GM12878 (cell line): ENCODE data around the gene PTGS1. TPM values are rescaled to one million over a fixed set of nuclear protein-coding genes. Genes with fewer than 3 reads are reported as not detected.

Experiments
- ATAC-seq: fragments of 200-7000 bp; cut with Tn5 transposase; 3 replicates; pipeline ENCODE4 v1.9.1; 2020; ENCODE audit warnings: mild to moderate bottlenecking, moderate library complexity
- BruUV-seq: library from RNA; stranded (reverse); fragments of 400-500 nt; replicated peaks from 2 replicates; lab custom pipeline; 2021; lab: Mats Ljungman, UMichigan
- CTCF ChIA-PET: fragments of 300-600 bp; sonication (Branson Sonifier 250); formaldehyde crosslinking; extraction: SDS; loops from one replicate; lab custom pipeline; 2021; ENCODE audit warnings: inconsistent platforms; lab: Yijun Ruan, JAX
- POLR2A ChIA-PET: fragments of 350-600 bp; formaldehyde crosslinking; extraction: SDS; loops from one replicate; lab custom pipeline; 2021; ENCODE audit warnings: inconsistent platforms; lab: Charles Lee
- RAD21 ChIA-PET: fragments of 300-600 bp; sonication (Branson Sonifier 250); formaldehyde crosslinking; loops from one replicate; lab custom pipeline; 2023; ENCODE audit warnings: antibody characterized with exemption; ENCODE audit not compliant: unreplicated experiment; lab: Charles Lee
- SMC1A ChIA-PET: fragments of 300-600 bp; sonication (Branson Sonifier 250); formaldehyde crosslinking; loops from one replicate; lab custom pipeline; 2023; ENCODE audit not compliant: unreplicated experiment, uncharacterized antibody; lab: Charles Lee
- DNase-seq: peaks from one replicate; pipeline ENCODE4 v3.0.0-alpha.2; 2011; ENCODE audit warnings: low read depth, low spot score
- FAIRE-seq: peaks from 3 replicates; lab custom pipeline; 2011; peaks lifted over from hg19 to GRCh38; lab: Jason Lieb, UNC
- H2AFZ ChIP-seq: 2 replicates; pipeline ENCODE4 v1.6.0; 2011; ENCODE audit warnings: low read depth, low read length, control low read depth; ENCODE audit not compliant: control insufficient read depth
- H3K27ac ChIP-seq: 2 replicates; pipeline ENCODE4 v1.5.1; 2011; ENCODE audit warnings: control low read depth; ENCODE audit not compliant: control insufficient read depth, insufficient read depth
- H3K27me3 ChIP-seq, 2 experiments: replicated peaks in 1 of 2; 2 replicates each; pipeline versions ENCODE4 v1.6.0 to v1.6.1; 2011; ENCODE audit warnings: low read length in 1 of 2; ENCODE audit not compliant: control insufficient read depth in 2 of 2, insufficient read depth in 2 of 2
- H3K36me3 ChIP-seq, 2 experiments: 2 replicates each; pipeline ENCODE4 v1.5.1; 2011; ENCODE audit warnings: low read length in 1 of 2; ENCODE audit not compliant: control insufficient read depth in 2 of 2, insufficient read depth in 2 of 2
- H3K4me1 ChIP-seq: 2 replicates; pipeline ENCODE4 v1.6.1; 2011; ENCODE audit warnings: mild to moderate bottlenecking, low read length, moderate library complexity, mixed read lengths; ENCODE audit not compliant: control insufficient read depth, insufficient read depth
- H3K4me2 ChIP-seq: 2 replicates; pipeline ENCODE4 v1.6.0; 2011; ENCODE audit warnings: control low read depth; ENCODE audit not compliant: control insufficient read depth, insufficient read depth
- H3K4me3 ChIP-seq: fragments of 200-600 bp; sonication (generic); 2 replicates; pipeline ENCODE4 v1.5.1; 2016
- H3K79me2 ChIP-seq: 2 replicates; pipeline ENCODE4 v1.6.0; 2011; ENCODE audit warnings: low read length; ENCODE audit not compliant: control insufficient read depth, insufficient read depth
- H3K9ac ChIP-seq: 2 replicates; pipeline ENCODE4 v1.8.0; 2011; ENCODE audit warnings: low read length, control low read depth, mixed read lengths; ENCODE audit not compliant: control insufficient read depth, insufficient read depth
- H3K9me3 ChIP-seq: replicated peaks from 3 replicates; pipeline ENCODE4 v1.5.1; 2011; ENCODE audit warnings: mild to moderate bottlenecking, low read length; ENCODE audit not compliant: control insufficient read depth, insufficient read depth
- H4K20me1 ChIP-seq: 2 replicates; pipeline ENCODE4 v1.6.0; 2011; ENCODE audit not compliant: control insufficient read depth, insufficient read depth
- CHD1 ChIP-seq: IDR thresholded peaks from 2 replicates; pipeline ENCODE4 v1.6.1; 2012; ENCODE audit warnings: low read depth, low read length, improper control_type of control experiment
- EZH2 ChIP-seq: IDR thresholded peaks from 2 replicates; pipeline ENCODE4 v1.6.1; 2012; ENCODE audit warnings: low read depth, mild to moderate bottlenecking, control low read depth, inconsistent platforms, low read length, borderline replicate concordance; ENCODE audit not compliant: control insufficient read depth
- IRF4 ChIP-seq: IDR thresholded peaks from 2 replicates; pipeline ENCODE4 v1.6.1; 2011; ENCODE audit warnings: low read depth, low read length
- JUNB ChIP-seq: IDR thresholded peaks from 2 replicates; pipeline ENCODE4 v1.6.1; 2016; ENCODE audit warnings: antibody characterized with exemption, mild to moderate bottlenecking
- NFXL1 ChIP-seq: fragments of 450-650 bp; IDR thresholded peaks from 2 replicates; pipeline ENCODE4 v1.6.1; 2017; ENCODE audit warnings: antibody characterized with exemption, mild to moderate bottlenecking, borderline replicate concordance
- NR2C1 ChIP-seq: fragments of 450-650 bp; IDR thresholded peaks from 2 replicates; pipeline ENCODE4 v1.6.1; 2017; ENCODE audit warnings: antibody characterized with exemption, mild to moderate bottlenecking, moderate library complexity
- SMAD5 ChIP-seq: IDR thresholded peaks from 2 replicates; pipeline ENCODE4 v1.6.1; 2016; ENCODE audit warnings: antibody characterized with exemption, low read depth
- STAT1 ChIP-seq: fragments of 450-650 bp; conservative IDR thresholded peaks from 2 replicates; pipeline ENCODE4 v1.6.1; 2014; ENCODE audit warnings: antibody characterized with exemption, mild to moderate bottlenecking
- ZNF384 ChIP-seq: IDR thresholded peaks from 2 replicates; pipeline ENCODE4 v1.6.1; 2012; ENCODE audit warnings: low read depth, mild to moderate bottlenecking, low read length, improper control_type of control experiment, borderline replicate concordance
- WGBS: methylation state at CpG from one replicate; pipeline ENCODE4 v1.1.6; 2016; ENCODE audit warnings: low lambda C conversion rate; ENCODE audit not compliant: insufficient replicate concordance, insufficient coverage; ENCODE audit errors: missing lambda C conversion rate; 5-methylcytosine and 5-hydroxymethylcytosine counted together
- in situ Hi-C: fragments of 300-500 bp; cut with MboI; formaldehyde crosslinking; loops from 9 replicates; pipeline ENCODE4 v1.14.3; 2018; ENCODE audit warnings: mixed read lengths
- intact Hi-C: fragments of 100-400 bp; cut with micrococcal nuclease; formaldehyde crosslinking; loops from one replicate; pipeline ENCODE4 v1.14.2; 2022; ENCODE audit not compliant: unreplicated experiment
- polyA plus RNA-seq, 11 experiments: library from polyadenylated mRNA; depleted of rRNA in 4 of 11; unstranded in 6 of 11; stranded (reverse) in 5 of 11; fragments of >200 nt; fragmentation: Nextera tagmentation in 4 of 11; fragmentation: Illumina TruSeq in 1 of 11; extraction: Ambion mirVana in 4 of 11; extraction: Trizol in 1 of 11; gene quantifications; 1 replicate in 1 of 11; 2 replicates in 10 of 11; pipeline versions ENCODE4 v1.2.1 to v1.2.3, GENCODE V29; 2011 to 2016; ENCODE audit warnings: inconsistent platforms in 2 of 11, missing spikeins in 2 of 11, low read depth in 1 of 11
- total RNA-seq, 4 experiments: library from RNA; depleted of rRNA in 3 of 4; stranded (reverse); fragments of >200 nt in 3 of 4; fragmentation: Illumina TruSeq in 1 of 4; extraction: Trizol in 1 of 4; gene quantifications; 2 replicates each; pipeline versions ENCODE4 v1.2.1 to v1.2.3, GENCODE V29; 2013 to 2021
- TF ChIP-seq, protein P1 (sequence below): fragments of 450-650 bp; IDR thresholded peaks from 2 replicates; pipeline ENCODE4 v1.6.1; 2017; ENCODE audit warnings: antibody characterized with exemption, mild to moderate bottlenecking, moderate library complexity
- TF ChIP-seq, protein P2 (sequence below): fragments of 150-350 bp; IDR thresholded peaks from 2 replicates; pipeline ENCODE4 v1.6.1; 2016; ENCODE audit warnings: low read depth, low read length
- TF ChIP-seq, protein P3 (sequence below): fragments of 450-650 bp; IDR thresholded peaks from 2 replicates; pipeline ENCODE4 v1.6.1; 2014; ENCODE audit warnings: mild to moderate bottlenecking
- TF ChIP-seq, protein P4 (sequence below): fragments of 150-350 bp; IDR thresholded peaks from 2 replicates; pipeline ENCODE4 v1.6.1; 2014; ENCODE audit warnings: mild to moderate bottlenecking, low read depth, low read length

PTGS1 gene
- total and polyA plus RNA-seq, 10 of the 15 experiments (the other 5 are each of a cell fraction or from before 2014, with no cell fraction given), result 0.16 to 2.8 (median 0.96) TPM

DNA sequence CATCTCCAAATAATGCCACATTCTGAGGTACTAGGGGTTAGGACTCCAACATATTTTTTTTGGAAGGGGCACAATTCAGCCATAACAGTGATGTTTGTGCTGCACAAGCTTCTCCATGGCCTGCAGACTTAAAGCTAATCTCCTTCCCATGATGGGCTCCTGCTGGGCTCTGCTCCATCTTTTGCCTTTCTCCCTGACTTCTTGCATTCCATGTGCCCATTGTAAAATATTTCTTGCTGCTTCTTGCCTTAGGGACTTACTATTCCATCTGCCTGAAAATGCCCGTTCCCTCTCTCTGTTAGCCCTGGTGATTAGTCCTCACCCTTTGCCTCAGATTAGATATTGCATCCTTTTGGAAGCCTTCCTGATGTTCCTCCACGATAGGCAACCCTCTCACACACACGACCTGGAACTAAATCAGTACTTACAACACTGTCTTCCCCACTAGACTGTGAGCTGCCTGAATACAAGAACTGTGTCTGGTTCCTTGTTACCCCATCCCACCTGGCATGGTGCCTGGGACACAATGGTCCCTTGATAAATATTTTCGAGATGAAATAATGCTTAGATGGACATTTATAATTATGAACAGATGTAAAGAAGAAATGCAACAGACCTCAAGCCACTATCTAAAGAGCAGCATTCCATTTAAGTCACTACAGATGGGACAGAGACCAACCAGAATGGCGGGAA lies 73.4 kb downstream of the PTGS1 start:
- intact Hi-C loops, result no loop called here
- Histone ChIP-seq H3K36me3 (no peaks in the 10 kb centered on the region), H3K4me1 (no peaks in the 10 kb centered on the region), H2AFZ (no peak overlapping the region), H3K27ac (no peak overlapping the region), H3K79me2 (no peaks in the 10 kb centered on the region), H3K4me2 (no peak overlapping the region), H4K20me1 (no peaks in the 10 kb centered on the region), H3K27me3 (peaks cover 0 to 2% of the 10 kb centered on the region in 2 experiments; a peak in 2 of 4 replicates), H3K9me3 (no peaks in the 10 kb centered on the region), H3K4me3 (no peak overlapping the region), H3K9ac (no peak overlapping the region)
- no TSS peak for BruUV-seq
- in situ Hi-C loops, result no loop called here
- CTCF ChIA-PET, result interaction anchor here (0.6 to 0.7 kb wide), 2 partner anchors 11 to 1176 kb away, joined by 3 read pairs; partner anchors contain the start of gene GSN
- no peak for DNase-seq
- POLR2A ChIA-PET, result no interaction called here
- SMC1A ChIA-PET, result interaction anchor here (0.6 kb wide), 1 partner anchor 285 kb away, joined by 3 read pairs; no protein-coding TSS in a partner anchor
- RAD21 ChIA-PET, result no interaction called here
- WGBS, result 3% methylated on average over 5 of the region's 5 CpGs
- TF ChIP-seq EZH2 (no peak), NR2C1 (no peak), CHD1 (no peak), SMAD5 (no peak), NFXL1 (no peak), ZNF384 (no peak), JUNB (no peak), STAT1 (no peak), IRF4 (no peak)
- TF ChIP-seq, protein P1, sequence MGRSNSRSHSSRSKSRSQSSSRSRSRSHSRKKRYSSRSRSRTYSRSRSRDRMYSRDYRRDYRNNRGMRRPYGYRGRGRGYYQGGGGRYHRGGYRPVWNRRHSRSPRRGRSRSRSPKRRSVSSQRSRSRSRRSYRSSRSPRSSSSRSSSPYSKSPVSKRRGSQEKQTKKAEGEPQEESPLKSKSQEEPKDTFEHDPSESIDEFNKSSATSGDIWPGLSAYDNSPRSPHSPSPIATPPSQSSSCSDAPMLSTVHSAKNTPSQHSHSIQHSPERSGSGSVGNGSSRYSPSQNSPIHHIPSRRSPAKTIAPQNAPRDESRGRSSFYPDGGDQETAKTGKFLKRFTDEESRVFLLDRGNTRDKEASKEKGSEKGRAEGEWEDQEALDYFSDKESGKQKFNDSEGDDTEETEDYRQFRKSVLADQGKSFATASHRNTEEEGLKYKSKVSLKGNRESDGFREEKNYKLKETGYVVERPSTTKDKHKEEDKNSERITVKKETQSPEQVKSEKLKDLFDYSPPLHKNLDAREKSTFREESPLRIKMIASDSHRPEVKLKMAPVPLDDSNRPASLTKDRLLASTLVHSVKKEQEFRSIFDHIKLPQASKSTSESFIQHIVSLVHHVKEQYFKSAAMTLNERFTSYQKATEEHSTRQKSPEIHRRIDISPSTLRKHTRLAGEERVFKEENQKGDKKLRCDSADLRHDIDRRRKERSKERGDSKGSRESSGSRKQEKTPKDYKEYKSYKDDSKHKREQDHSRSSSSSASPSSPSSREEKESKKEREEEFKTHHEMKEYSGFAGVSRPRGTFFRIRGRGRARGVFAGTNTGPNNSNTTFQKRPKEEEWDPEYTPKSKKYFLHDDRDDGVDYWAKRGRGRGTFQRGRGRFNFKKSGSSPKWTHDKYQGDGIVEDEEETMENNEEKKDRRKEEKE, result no peak
- TF ChIP-seq, protein P2, sequence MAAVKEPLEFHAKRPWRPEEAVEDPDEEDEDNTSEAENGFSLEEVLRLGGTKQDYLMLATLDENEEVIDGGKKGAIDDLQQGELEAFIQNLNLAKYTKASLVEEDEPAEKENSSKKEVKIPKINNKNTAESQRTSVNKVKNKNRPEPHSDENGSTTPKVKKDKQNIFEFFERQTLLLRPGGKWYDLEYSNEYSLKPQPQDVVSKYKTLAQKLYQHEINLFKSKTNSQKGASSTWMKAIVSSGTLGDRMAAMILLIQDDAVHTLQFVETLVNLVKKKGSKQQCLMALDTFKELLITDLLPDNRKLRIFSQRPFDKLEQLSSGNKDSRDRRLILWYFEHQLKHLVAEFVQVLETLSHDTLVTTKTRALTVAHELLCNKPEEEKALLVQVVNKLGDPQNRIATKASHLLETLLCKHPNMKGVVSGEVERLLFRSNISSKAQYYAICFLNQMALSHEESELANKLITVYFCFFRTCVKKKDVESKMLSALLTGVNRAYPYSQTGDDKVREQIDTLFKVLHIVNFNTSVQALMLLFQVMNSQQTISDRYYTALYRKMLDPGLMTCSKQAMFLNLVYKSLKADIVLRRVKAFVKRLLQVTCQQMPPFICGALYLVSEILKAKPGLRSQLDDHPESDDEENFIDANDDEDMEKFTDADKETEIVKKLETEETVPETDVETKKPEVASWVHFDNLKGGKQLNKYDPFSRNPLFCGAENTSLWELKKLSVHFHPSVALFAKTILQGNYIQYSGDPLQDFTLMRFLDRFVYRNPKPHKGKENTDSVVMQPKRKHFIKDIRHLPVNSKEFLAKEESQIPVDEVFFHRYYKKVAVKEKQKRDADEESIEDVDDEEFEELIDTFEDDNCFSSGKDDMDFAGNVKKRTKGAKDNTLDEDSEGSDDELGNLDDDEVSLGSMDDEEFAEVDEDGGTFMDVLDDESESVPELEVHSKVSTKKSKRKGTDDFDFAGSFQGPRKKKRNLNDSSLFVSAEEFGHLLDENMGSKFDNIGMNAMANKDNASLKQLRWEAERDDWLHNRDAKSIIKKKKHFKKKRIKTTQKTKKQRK, result no peak
- TF ChIP-seq, protein P3, sequence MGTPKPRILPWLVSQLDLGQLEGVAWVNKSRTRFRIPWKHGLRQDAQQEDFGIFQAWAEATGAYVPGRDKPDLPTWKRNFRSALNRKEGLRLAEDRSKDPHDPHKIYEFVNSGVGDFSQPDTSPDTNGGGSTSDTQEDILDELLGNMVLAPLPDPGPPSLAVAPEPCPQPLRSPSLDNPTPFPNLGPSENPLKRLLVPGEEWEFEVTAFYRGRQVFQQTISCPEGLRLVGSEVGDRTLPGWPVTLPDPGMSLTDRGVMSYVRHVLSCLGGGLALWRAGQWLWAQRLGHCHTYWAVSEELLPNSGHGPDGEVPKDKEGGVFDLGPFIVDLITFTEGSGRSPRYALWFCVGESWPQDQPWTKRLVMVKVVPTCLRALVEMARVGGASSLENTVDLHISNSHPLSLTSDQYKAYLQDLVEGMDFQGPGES, result no peak
- TF ChIP-seq, protein P4, sequence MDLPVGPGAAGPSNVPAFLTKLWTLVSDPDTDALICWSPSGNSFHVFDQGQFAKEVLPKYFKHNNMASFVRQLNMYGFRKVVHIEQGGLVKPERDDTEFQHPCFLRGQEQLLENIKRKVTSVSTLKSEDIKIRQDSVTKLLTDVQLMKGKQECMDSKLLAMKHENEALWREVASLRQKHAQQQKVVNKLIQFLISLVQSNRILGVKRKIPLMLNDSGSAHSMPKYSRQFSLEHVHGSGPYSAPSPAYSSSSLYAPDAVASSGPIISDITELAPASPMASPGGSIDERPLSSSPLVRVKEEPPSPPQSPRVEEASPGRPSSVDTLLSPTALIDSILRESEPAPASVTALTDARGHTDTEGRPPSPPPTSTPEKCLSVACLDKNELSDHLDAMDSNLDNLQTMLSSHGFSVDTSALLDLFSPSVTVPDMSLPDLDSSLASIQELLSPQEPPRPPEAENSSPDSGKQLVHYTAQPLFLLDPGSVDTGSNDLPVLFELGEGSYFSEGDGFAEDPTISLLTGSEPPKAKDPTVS, result no peak
- no peak for ATAC-seq
- no peak for FAIRE-seq
